ENCODE data around the gene PTPRR.

- no peak for TF ChIP-seq POLR2A (IDR thresholded peaks at IDR 0.05)
- TF ChIP-seq CTCF (IDR thresholded peaks at IDR 0.05): no peak
These were observed 279.6 kb downstream of the PTPRR start for GRCh38 chr12:70640901-70641300.

Measured in heart left ventricle (tissue), 13 donors.